Naive B cell (primary cell): ENCODE measurements around the gene ZNF554. TPM values are rescaled to one million over a fixed set of nuclear protein-coding genes. Genes with fewer than 3 reads are reported as not detected.

Experiments
- polyA plus RNA-seq, 6 donors: library from polyadenylated mRNA; unstranded; fragments of 300-500 nt; fragmentation: Illumina TruSeq; gene quantifications; one replicate each; pipeline ENCODE4 v1.2.3, GENCODE V29; 2021; ENCODE audit warnings: low read depth in 6 of 6

The ZNF554 gene
- polyA plus RNA-seq, 6 donors from 2014 or later: 0.70 to 6.3 (median 3.0) TPM

Other genes with a start within 250 kb of the ZNF554 start
- gene GNG7, start 117.2 kb upstream of the ZNF554 start, polyA plus RNA-seq: 10 to 100 TPM; 49.1 to 72.0 (median 60.9) TPM
- 1 to 10 TPM in 5 of 6 donors, under 1 TPM in 1; 0.92 to 2.7 (median 1.5) TPM for gene DIRAS1, start 98.5 kb upstream of the ZNF554 start, polyA plus RNA-seq
- gene SLC39A3, start 79.9 kb upstream of the ZNF554 start, polyA plus RNA-seq: 10 to 100 TPM; 56.2 to 88.7 (median 60.5) TPM
- 10 to 100 TPM; 18.6 to 38.7 (median 26.3) TPM for gene SGTA, start 36.6 kb upstream of the ZNF554 start, polyA plus RNA-seq
- 10 to 100 TPM; 22.4 to 42.2 (median 38.5) TPM for gene THOP1, start 34.4 kb upstream of the ZNF554 start, polyA plus RNA-seq
- 1 to 10 TPM; 1.8 to 6.7 (median 4.5) TPM for gene ZNF555, start 21.6 kb downstream of the ZNF554 start, polyA plus RNA-seq
- not detected for gene ZNF556, start 47.5 kb downstream of the ZNF554 start, polyA plus RNA-seq
- gene ZNF57, start 81.1 kb downstream of the ZNF554 start, polyA plus RNA-seq: 1 to 10 TPM; 2.9 to 5.5 (median 3.6) TPM
- 1 to 10 TPM in 3 of 6 donors, under 1 TPM in 2, not detected in 1; 0.45 to 3.7 (median 1.1) TPM for gene ZNF77, start 125.1 kb downstream of the ZNF554 start, polyA plus RNA-seq
- 10 to 100 TPM in 1 of 6 donors, 1 to 10 TPM in 3, under 1 TPM in 2; 0.43 to 10.7 (median 1.8) TPM for gene TLE6, start 157.7 kb downstream of the ZNF554 start, polyA plus RNA-seq
- gene TLE2, start 209.4 kb downstream of the ZNF554 start, polyA plus RNA-seq: 1 to 10 TPM in 4 of 6 donors, under 1 TPM in 1, not detected in 1; 0.84 to 2.3 (median 1.9) TPM
- 100 to 1,000 TPM; 294 to 651 (median 379) TPM for gene TLE5, start 242.6 kb downstream of the ZNF554 start, polyA plus RNA-seq